Adipose tissue (tissue), 3 donors: ENCODE data around the gene VRK2. TPM values are rescaled to one million over a fixed set of nuclear protein-coding genes. Genes with fewer than 3 reads are reported as not detected.
"Not testable (repeated sequence)": the region's sequence is repeated elsewhere in the genome, so short reads cannot be mapped to it uniquely, and the experiment has no call there.

Experiments used
- H3K27ac ChIP-seq: one replicate; pipeline ENCODE4 v1.5.1; 2013; ENCODE audit warnings: low read depth, low read length
- WGBS, 3 donors: extraction: QIAGEN DNeasy Blood & Tissue Kit; methylation state at CpG; one replicate each; pipeline ENCODE4 v1.1.7; 2013; 5-methylcytosine and 5-hydroxymethylcytosine counted together
- polyA plus RNA-seq, 3 donors: library from polyadenylated mRNA; stranded (reverse); fragments of 200-250 nt; gene quantifications; one replicate each; pipeline ENCODE4 v1.2.3, GENCODE V29; 2013
- donor health status: healthy with polysubstance abuse.
- donor health status: Bipolar disorder and iron deficiency.
- donor health status: healthy.

The VRK2 gene
- polyA plus RNA-seq, 3 donors: 10.2 to 11.7 (median 10.5) TPM

GRCh38 chr2:58047961-58048360, 1.4 kb downstream of the VRK2 start:
- 46 to 75% (median 70%) methylated on average over 3 of the region's 3 CpGs for WGBS, 3 donors
- H3K27ac ChIP-seq: no peak overlapping the region

GRCh38 chr2:58051445-58051844, 4.8 kb downstream of the VRK2 start:
- 86 to 92% (median 90%) methylated on average over 3 of the region's 3 CpGs for WGBS, 3 donors
- no peak overlapping the region for H3K27ac ChIP-seq

GRCh38 chr2:58052978-58053377, 6.4 kb downstream of the VRK2 start:
- 86 to 95% (median 93%) methylated on average over 1 of the region's 1 CpG for WGBS, 3 donors
- no peak overlapping the region for H3K27ac ChIP-seq

GRCh38 chr2:58054264-58054663, 7.7 kb downstream of the VRK2 start:
- H3K27ac ChIP-seq: no peak overlapping the region

- H3K27ac ChIP-seq: no peak overlapping the region
- 77 to 92% (median 84%) methylated on average over 2 of the region's 2 CpGs for WGBS, 3 donors
Observed at GRCh38 chr2:58055033-58055786, 8.6 kb downstream of the VRK2 start.

- WGBS, 3 donors: 80 to 92% (median 88%) methylated on average over 9 of the region's 9 CpGs
- H3K27ac ChIP-seq: no peak overlapping the region
Observed at GRCh38 chr2:58056192-58056916, 9.7 kb downstream of the VRK2 start.

GRCh38 chr2:58057707-58058530, 11.3 kb downstream of the VRK2 start:
- no peak overlapping the region for H3K27ac ChIP-seq
- WGBS, 3 donors: 73 to 85% (median 81%) methylated on average over 6 of the region's 6 CpGs

- 89 to 95% (median 91%) methylated on average over 2 of the region's 2 CpGs for WGBS, 3 donors
- no peak overlapping the region for H3K27ac ChIP-seq
Observed at GRCh38 chr2:58063641-58064040, 17.0 kb downstream of the VRK2 start.

GRCh38 chr2:58064086-58064485, 17.5 kb downstream of the VRK2 start:
- 95 to 97% (median 95%) methylated on average over 2 of the region's 2 CpGs for WGBS, 3 donors
- H3K27ac ChIP-seq: no peak overlapping the region

- H3K27ac ChIP-seq: no peak overlapping the region
- WGBS, 3 donors: 94 to 100% (median 94%) methylated on average over 1 of the region's 1 CpG
Observed at GRCh38 chr2:58065248-58065647, 18.6 kb downstream of the VRK2 start.

- no peak overlapping the region for H3K27ac ChIP-seq
- 92 to 100% (median 98%) methylated on average over 2 of the region's 2 CpGs for WGBS, 3 donors
Observed at GRCh38 chr2:58067001-58067400, 20.4 kb downstream of the VRK2 start.

GRCh38 chr2:58070765-58071164, 24.2 kb downstream of the VRK2 start:
- 89 to 98% (median 94%) methylated on average over 2 of the region's 2 CpGs for WGBS, 3 donors

GRCh38 chr2:58072102-58072501, 25.5 kb downstream of the VRK2 start:
- no peak overlapping the region for H3K27ac ChIP-seq
- 73 to 88% (median 84%) methylated on average over 1 of the region's 1 CpG for WGBS, 3 donors

More at GRCh38 chr2:58070765-58071164, 24.2 kb downstream of the VRK2 start:
- H3K27ac ChIP-seq: no peak overlapping the region

GRCh38 chr2:58073008-58073407, 26.4 kb downstream of the VRK2 start:
- WGBS, 3 donors: 89 to 98% (median 95%) methylated on average over 3 of the region's 3 CpGs
- no peak overlapping the region for H3K27ac ChIP-seq

GRCh38 chr2:58073751-58074150, 27.1 kb downstream of the VRK2 start:
- H3K27ac ChIP-seq: no peak overlapping the region
- WGBS, 3 donors: 87 to 100% (median 96%) methylated on average over 3 of the region's 3 CpGs

GRCh38 chr2:58081000-58081399, 34.4 kb downstream of the VRK2 start:
- H3K27ac ChIP-seq: no peak overlapping the region

- WGBS, 3 donors: 84 to 88% (median 86%) methylated on average over 2 of the region's 2 CpGs
Observed at GRCh38 chr2:58089081-58089480, 42.5 kb downstream of the VRK2 start.

GRCh38 chr2:58092772-58093171, 46.2 kb downstream of the VRK2 start:
- 93 to 100% (median 98%) methylated on average over 4 of the region's 4 CpGs for WGBS, 3 donors
- not testable (repeated sequence) for H3K27ac ChIP-seq

More at GRCh38 chr2:58089081-58089480, 42.5 kb downstream of the VRK2 start:
- no peak overlapping the region for H3K27ac ChIP-seq

- H3K27ac ChIP-seq: no peak overlapping the region
- WGBS, 3 donors: 83 to 87% (median 85%) methylated on average over 1 of the region's 1 CpG
Observed at GRCh38 chr2:58097025-58097424, 50.4 kb downstream of the VRK2 start.
